Measurements from ENCODE around the gene ZNF256. TPM values are rescaled to one million over a fixed set of nuclear protein-coding genes. Genes with fewer than 3 reads are reported as not detected.
"Not testable (repeated sequence)": the region's sequence is repeated elsewhere in the genome, so short reads cannot be mapped to it uniquely, and the experiment has no call there.

The ZNF256 gene
- total RNA-seq, 1 experiment from 2014 or later, result 0.54 TPM

DNA sequence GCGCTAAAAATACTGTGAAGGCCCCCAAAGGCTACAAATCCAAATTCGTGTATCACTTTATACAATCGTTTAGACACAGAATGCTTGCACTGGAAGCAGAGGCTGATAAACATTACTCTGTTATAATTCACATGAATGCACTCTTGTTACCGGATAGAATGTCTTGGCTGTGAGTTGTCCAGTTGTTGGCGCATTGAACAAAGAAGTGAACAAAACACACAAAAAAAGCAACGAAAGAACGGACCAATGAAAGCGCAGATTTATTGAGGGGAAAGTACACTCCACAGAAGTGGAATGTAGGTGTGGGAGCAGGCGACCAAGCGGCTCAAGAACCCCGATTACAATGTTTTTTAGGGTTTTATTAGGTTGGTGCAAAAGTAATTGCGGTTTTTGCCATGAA is 11.8 kb downstream of the ZNF256 start:
- CTCF ChIA-PET, result interaction anchor here (0.7 kb wide), 2 partner anchors 241 to 346 kb away, joined by 3 read pairs; no protein-coding TSS in a partner anchor
- Mint-ChIP-seq H3K27ac (ENCODE audit: low read depth, unreplicated experiment) (no peak overlapping the region), H3K4me3 (ENCODE audit: unreplicated experiment) (no peak overlapping the region), H3K9me3 (ENCODE audit: unreplicated experiment) (peaks cover 31% of the 10 kb centered on the region), H3K27me3 (ENCODE audit: insufficient read depth, unreplicated experiment) (no peaks in the 10 kb centered on the region), H3K4me1 (ENCODE audit: insufficient read depth, unreplicated experiment) (no peaks in the 10 kb centered on the region), H3K36me3 (ENCODE audit: insufficient read depth, unreplicated experiment) (no peaks in the 10 kb centered on the region)
- DNase-seq (ENCODE audit: unreplicated experiment), result no peak
- intact Hi-C loops (cut with micrococcal nuclease), result no loop called here
- TF ChIP-seq, protein P1, sequence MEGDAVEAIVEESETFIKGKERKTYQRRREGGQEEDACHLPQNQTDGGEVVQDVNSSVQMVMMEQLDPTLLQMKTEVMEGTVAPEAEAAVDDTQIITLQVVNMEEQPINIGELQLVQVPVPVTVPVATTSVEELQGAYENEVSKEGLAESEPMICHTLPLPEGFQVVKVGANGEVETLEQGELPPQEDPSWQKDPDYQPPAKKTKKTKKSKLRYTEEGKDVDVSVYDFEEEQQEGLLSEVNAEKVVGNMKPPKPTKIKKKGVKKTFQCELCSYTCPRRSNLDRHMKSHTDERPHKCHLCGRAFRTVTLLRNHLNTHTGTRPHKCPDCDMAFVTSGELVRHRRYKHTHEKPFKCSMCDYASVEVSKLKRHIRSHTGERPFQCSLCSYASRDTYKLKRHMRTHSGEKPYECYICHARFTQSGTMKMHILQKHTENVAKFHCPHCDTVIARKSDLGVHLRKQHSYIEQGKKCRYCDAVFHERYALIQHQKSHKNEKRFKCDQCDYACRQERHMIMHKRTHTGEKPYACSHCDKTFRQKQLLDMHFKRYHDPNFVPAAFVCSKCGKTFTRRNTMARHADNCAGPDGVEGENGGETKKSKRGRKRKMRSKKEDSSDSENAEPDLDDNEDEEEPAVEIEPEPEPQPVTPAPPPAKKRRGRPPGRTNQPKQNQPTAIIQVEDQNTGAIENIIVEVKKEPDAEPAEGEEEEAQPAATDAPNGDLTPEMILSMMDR (IDR thresholded peaks at IDR 0.05; ENCODE audit: unreplicated experiment), result no peak
- POLR2A ChIA-PET, result no interaction called here
- BruUV-seq (replicated peaks), result no TSS peak

GRCh38 chr19:57934820-57935665 is 12.5 kb downstream of the ZNF256 start, which contains the start of gene ZNF418:
ZNF418 (minus strand) TSS chr19:57935402; CDS start chr19:57933822, 1,580 bp downstream.
- Mint-ChIP-seq H3K4me1 (ENCODE audit: insufficient read depth, unreplicated experiment) (no peaks in the 10 kb centered on the region), H3K36me3 (ENCODE audit: insufficient read depth, unreplicated experiment) (no peaks in the 10 kb centered on the region), H3K27me3 (ENCODE audit: insufficient read depth, unreplicated experiment) (no peaks in the 10 kb centered on the region), H3K9me3 (ENCODE audit: unreplicated experiment) (peaks cover 31% of the 10 kb centered on the region), H3K4me3 (ENCODE audit: unreplicated experiment) (no peak within 1 kb of the TSS), H3K27ac (ENCODE audit: low read depth, unreplicated experiment) (no peak within 1 kb of the TSS)
- no TSS peak for BruUV-seq (replicated peaks)
- no peak for DNase-seq (ENCODE audit: unreplicated experiment)
- TF ChIP-seq, protein P1 (IDR thresholded peaks at IDR 0.05; ENCODE audit: unreplicated experiment), result no peak
- POLR2A ChIA-PET, result interaction anchor here (0.6 kb wide), 1 partner anchor 13 kb away, joined by 3 read pairs; no protein-coding TSS in a partner anchor
- CTCF ChIA-PET, result interaction anchor here (0.7 kb wide), 1 partner anchor 242 kb away, joined by 3 read pairs; no protein-coding TSS in a partner anchor
- intact Hi-C loops (cut with micrococcal nuclease), result no loop called here

GRCh38 chr19:57927587-57927986 is 19.9 kb downstream of the ZNF256 start:
- ChIA-PET CTCF (no interaction called here), POLR2A (no interaction called here)
- no peak for DNase-seq (ENCODE audit: unreplicated experiment)
- intact Hi-C loops (cut with micrococcal nuclease), result no loop called here
- peaks cover 9% of the 10 kb centered on the region for H3K9me3 Mint-ChIP-seq (ENCODE audit: unreplicated experiment)
- no peak overlapping the region for H3K4me3 Mint-ChIP-seq (ENCODE audit: unreplicated experiment)
- no peak overlapping the region for H3K27ac Mint-ChIP-seq (ENCODE audit: low read depth, unreplicated experiment)
- H3K4me1 Mint-ChIP-seq (ENCODE audit: insufficient read depth, unreplicated experiment), result no peaks in the 10 kb centered on the region
- H3K27me3 Mint-ChIP-seq (ENCODE audit: insufficient read depth, unreplicated experiment), result no peaks in the 10 kb centered on the region
- BruUV-seq (replicated peaks), result no TSS peak
- TF ChIP-seq, protein P1 (IDR thresholded peaks at IDR 0.05; ENCODE audit: unreplicated experiment), result no peak
- H3K36me3 Mint-ChIP-seq (ENCODE audit: insufficient read depth, unreplicated experiment), result no peaks in the 10 kb centered on the region

DNA sequence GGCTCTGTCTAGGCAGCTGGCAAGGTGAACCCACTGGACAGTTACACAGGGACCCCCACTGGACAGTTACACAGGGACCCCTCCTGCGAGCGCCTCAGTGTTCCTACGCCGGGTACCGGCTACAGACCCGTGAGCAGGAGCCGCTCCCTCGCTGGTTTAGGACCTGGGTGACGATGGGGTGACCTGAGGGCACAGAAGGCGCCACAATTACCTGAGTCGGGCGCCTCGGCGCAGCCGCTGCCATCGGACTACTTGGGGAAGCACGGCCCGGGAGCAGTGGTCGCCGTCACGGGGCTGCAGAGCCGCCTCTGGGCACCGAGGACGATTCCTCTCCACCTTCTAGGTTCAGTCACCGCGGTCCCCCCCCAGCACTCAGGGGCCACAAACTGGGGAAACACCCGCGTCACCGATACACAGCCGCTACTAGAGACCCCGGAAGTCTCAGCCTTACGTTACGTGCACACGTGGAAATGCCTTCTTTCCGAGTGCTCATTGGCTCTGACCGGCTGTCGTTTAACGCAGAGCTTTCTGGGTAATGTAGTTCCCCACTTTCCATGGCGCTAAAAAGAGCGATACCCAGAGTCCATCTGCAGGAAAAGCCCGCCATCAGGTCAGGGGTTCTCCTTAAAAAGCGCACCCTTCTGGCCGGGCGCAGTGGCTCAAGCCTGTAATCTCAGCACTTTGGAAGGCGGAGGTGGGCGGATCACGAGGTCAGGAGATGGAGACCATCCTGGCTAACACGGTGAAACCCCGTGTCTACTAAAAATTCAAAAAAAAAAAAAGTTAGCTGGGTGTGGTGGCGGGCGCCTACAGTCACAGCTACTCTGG is 31.1 kb downstream of the ZNF256 start, which contains the start of gene ZNF417:
Gene ZNF417 (minus strand): TSS at position 425 of the 828 bp plus-strand sequence. CDS start 181 bp downstream, at position 244.
- ChIA-PET POLR2A (interaction anchor here (0.6 to 1.4 kb wide), 3 partner anchors 30 to 446 kb away, joined by 3 to 7 read pairs (median 4); partner anchors contain the start of genes ZNF497 and ZNF551), CTCF (interaction anchor here (0.8 to 1.4 kb wide), 2 partner anchors 9 to 13 kb away, joined by 5 to 7 read pairs; no protein-coding TSS in a partner anchor)
- DNase-seq (ENCODE audit: unreplicated experiment), result peak; percentile 94
- H3K27me3 Mint-ChIP-seq (ENCODE audit: insufficient read depth, unreplicated experiment); H3K4me1 Mint-ChIP-seq (ENCODE audit: insufficient read depth, unreplicated experiment): not testable (repeated sequence)
- peaks cover 25% of the 10 kb centered on the region for H3K9me3 Mint-ChIP-seq (ENCODE audit: unreplicated experiment)
- intact Hi-C loops (cut with micrococcal nuclease), result loop anchor here (10.0 kb wide), 1 partner anchor 342 kb away; the partner anchor contains the start of gene ZNF416
- peak within 1 kb of the TSS; percentile 94 for H3K27ac Mint-ChIP-seq (ENCODE audit: low read depth, unreplicated experiment)
- BruUV-seq (replicated peaks), result TSS peak; percentile 65
- peak within 1 kb of the TSS; percentile 93 for H3K4me3 Mint-ChIP-seq (ENCODE audit: unreplicated experiment)
- peaks cover 30% of the 10 kb centered on the region for H3K36me3 Mint-ChIP-seq (ENCODE audit: insufficient read depth, unreplicated experiment)
